Measurements from ENCODE around the gene ABCC11. TPM values are rescaled to one million over a fixed set of nuclear protein-coding genes. Genes with fewer than 3 reads are reported as not detected.
"Not testable (repeated sequence)": the region's sequence is repeated elsewhere in the genome, so short reads cannot be mapped to it uniquely, and the experiment has no call there.

ABCC11 gene
- total RNA-seq, 2 donors from 2014 or later = 0.70 TPM; not detected in 1

DNA sequence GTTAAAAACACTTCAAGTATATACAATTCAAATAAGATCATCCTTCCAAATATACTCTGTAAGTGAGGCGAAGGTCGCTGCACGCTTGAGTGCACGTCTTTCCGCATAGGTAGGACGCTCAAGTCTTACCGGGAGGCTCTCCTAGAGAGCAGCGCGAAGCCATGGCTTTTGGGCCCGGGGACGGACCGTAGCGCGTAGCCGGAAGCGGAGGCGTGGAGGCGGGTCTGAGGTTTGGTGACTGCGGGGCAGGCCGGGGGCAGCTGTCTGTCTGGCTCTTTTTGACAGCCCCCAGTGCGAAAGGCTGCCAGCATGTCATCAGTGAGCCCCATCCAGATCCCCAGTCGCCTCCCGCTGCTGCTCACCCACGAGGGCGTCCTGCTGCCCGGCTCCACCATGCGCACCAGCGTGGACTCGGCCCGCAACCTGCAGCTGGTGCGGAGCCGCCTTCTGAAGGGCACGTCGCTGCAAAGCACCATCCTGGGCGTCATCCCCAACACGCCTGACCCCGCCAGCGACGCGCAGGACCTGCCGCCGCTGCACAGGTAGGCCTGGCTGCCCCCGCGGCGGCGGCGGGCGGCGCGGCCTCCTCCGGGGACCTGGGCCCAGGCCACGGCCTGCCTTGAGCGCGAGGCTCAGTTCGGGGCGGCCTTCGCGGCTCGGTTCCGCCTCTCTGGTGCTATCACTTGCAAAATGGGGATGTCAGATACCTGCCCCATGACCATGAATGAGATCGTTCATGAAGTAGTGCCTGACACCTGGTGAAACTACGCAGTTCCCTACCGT, 3.1 kb downstream of the ABCC11 start, which contains the start of gene LONP2:
TSS of gene LONP2 (plus strand) at position 221 of the 783 bp plus-strand sequence. CDS start at position 310, 89 bp downstream.
- peaks cover 16% of the 10 kb centered on the region for H3K4me1 Mint-ChIP-seq
- peaks cover 4% of the 10 kb centered on the region for H3K9me3 ChIP-seq (ENCODE audit: control insufficient read depth, low read length)
- H3K4me3 Mint-ChIP-seq = peak within 1 kb of the TSS; percentile 82
- peak within 1 kb of the TSS; percentile 89 for H3K27ac Mint-ChIP-seq
- H3K27me3 Mint-ChIP-seq (ENCODE audit: insufficient read depth) = no peaks in the 10 kb centered on the region
- peak within 1 kb of the TSS; percentile 70 for H3K9ac ChIP-seq (ENCODE audit: extremely low read depth, low read length, poor library complexity, severe bottlenecking)
- no peak within 1 kb of the TSS for H3K27ac ChIP-seq (ENCODE audit: low read depth, low read length)
- 0 to 1% methylated on average over 13 to 63 of the region's 63 CpGs for WGBS, 2 experiments (ENCODE audit: insufficient coverage in 1 of 2, insufficient read length in 1 of 2)
- H3K27me3 ChIP-seq (ENCODE audit: control insufficient read depth, insufficient read depth, low read length, poor library complexity, severe bottlenecking) = no peaks in the 10 kb centered on the region
- no peaks in the 10 kb centered on the region for H3K36me3 ChIP-seq (ENCODE audit: control insufficient read depth, insufficient read depth, low read length)
- H3K4me3 ChIP-seq (ENCODE audit: low read length) = peak within 1 kb of the TSS; percentile 96
- peaks cover 16% of the 10 kb centered on the region for H3K9me3 Mint-ChIP-seq
- TF ChIP-seq, protein P1, sequence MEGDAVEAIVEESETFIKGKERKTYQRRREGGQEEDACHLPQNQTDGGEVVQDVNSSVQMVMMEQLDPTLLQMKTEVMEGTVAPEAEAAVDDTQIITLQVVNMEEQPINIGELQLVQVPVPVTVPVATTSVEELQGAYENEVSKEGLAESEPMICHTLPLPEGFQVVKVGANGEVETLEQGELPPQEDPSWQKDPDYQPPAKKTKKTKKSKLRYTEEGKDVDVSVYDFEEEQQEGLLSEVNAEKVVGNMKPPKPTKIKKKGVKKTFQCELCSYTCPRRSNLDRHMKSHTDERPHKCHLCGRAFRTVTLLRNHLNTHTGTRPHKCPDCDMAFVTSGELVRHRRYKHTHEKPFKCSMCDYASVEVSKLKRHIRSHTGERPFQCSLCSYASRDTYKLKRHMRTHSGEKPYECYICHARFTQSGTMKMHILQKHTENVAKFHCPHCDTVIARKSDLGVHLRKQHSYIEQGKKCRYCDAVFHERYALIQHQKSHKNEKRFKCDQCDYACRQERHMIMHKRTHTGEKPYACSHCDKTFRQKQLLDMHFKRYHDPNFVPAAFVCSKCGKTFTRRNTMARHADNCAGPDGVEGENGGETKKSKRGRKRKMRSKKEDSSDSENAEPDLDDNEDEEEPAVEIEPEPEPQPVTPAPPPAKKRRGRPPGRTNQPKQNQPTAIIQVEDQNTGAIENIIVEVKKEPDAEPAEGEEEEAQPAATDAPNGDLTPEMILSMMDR (conservative IDR thresholded peaks at IDR 0.05) = no peak
- peak; percentile 97 for DNase-seq
- H3K4me1 ChIP-seq (ENCODE audit: control insufficient read depth, insufficient read depth, low read length) = peaks cover 4% of the 10 kb centered on the region
- H3K36me3 Mint-ChIP-seq (ENCODE audit: low read depth) = no peaks in the 10 kb centered on the region

DNA sequence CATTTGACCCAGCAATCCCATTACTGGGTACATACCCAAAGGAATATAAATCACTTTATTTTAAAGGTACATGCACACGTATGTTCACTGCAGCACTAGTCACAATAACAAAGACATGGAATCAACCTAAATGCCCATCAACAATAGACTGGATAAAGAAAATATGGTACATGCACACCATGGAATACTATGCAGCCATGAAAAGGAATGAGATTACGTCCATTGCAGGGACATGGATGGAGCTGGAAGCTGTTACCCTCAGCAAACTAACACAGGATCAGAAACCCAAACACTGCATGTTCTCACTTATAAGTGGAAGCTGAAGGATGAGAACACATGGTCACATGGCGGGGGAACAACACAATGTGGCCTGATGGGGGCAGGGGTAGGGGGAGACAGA, 7.2 kb downstream of the ABCC11 start:
- not testable (repeated sequence) for H3K27ac Mint-ChIP-seq; H3K9ac ChIP-seq (ENCODE audit: extremely low read depth, low read length, poor library complexity, severe bottlenecking); H3K4me1 Mint-ChIP-seq; H3K36me3 ChIP-seq (ENCODE audit: control insufficient read depth, insufficient read depth, low read length); H3K27me3 ChIP-seq (ENCODE audit: control insufficient read depth, insufficient read depth, low read length, poor library complexity, severe bottlenecking); H3K4me3 ChIP-seq (ENCODE audit: low read length); H3K36me3 Mint-ChIP-seq (ENCODE audit: low read depth); DNase-seq; H3K4me3 Mint-ChIP-seq; H3K4me1 ChIP-seq (ENCODE audit: control insufficient read depth, insufficient read depth, low read length); H3K9me3 ChIP-seq (ENCODE audit: control insufficient read depth, low read length); H3K27ac ChIP-seq (ENCODE audit: low read depth, low read length); H3K27me3 Mint-ChIP-seq (ENCODE audit: insufficient read depth)
- 92 to 94% methylated on average over 2 to 3 of the region's 3 CpGs for WGBS, 2 experiments (ENCODE audit: insufficient coverage in 1 of 2, insufficient read length in 1 of 2)
- H3K9me3 Mint-ChIP-seq = peaks cover 16% of the 10 kb centered on the region

DNA sequence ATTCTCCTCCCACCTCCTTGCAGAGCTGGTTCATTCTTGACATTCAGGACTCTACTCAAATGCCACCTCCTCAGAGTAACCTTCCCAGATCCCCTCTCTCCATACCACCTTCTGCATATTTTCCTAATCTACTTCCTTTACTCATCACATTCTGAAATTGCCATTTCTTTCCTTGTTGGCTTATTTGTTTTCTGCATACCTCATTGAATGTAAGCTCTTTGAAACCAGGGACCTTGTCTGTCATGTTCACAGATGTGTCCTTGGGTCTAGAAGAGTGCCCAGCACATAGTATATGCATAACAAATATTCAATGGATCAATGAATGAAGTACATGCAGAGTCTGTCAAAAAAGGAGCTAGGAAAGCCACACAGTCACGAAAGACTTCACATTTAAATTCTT, 11.1 kb downstream of the ABCC11 start:
- no peaks in the 10 kb centered on the region for H3K36me3 Mint-ChIP-seq (ENCODE audit: low read depth)

More for the DNA sequence above, 11.1 kb downstream of the ABCC11 start:
- H3K27me3 ChIP-seq (ENCODE audit: control insufficient read depth, insufficient read depth, low read length, poor library complexity, severe bottlenecking) = no peaks in the 10 kb centered on the region
- H3K4me3 ChIP-seq (ENCODE audit: low read length) = no peak overlapping the region
- H3K27ac ChIP-seq (ENCODE audit: low read depth, low read length) = no peak overlapping the region
- no peaks in the 10 kb centered on the region for H3K4me1 Mint-ChIP-seq
- H3K9ac ChIP-seq (ENCODE audit: extremely low read depth, low read length, poor library complexity, severe bottlenecking) = no peak overlapping the region
- WGBS, 2 experiments (ENCODE audit: insufficient coverage in 1 of 2, insufficient read length in 1 of 2) = 80 to 100% methylated on average over 1 of the region's 1 CpG
- H3K27ac Mint-ChIP-seq = no peak overlapping the region
- H3K27me3 Mint-ChIP-seq (ENCODE audit: insufficient read depth) = no peaks in the 10 kb centered on the region
- TF ChIP-seq, protein P1 (conservative IDR thresholded peaks at IDR 0.05) = no peak
- no peak overlapping the region for H3K4me3 Mint-ChIP-seq
- DNase-seq = no peak
- H3K9me3 ChIP-seq (ENCODE audit: control insufficient read depth, low read length) = peaks cover 4% of the 10 kb centered on the region
- peaks cover 15% of the 10 kb centered on the region for H3K9me3 Mint-ChIP-seq
- no peaks in the 10 kb centered on the region for H3K36me3 ChIP-seq (ENCODE audit: control insufficient read depth, insufficient read depth, low read length)
- H3K4me1 ChIP-seq (ENCODE audit: control insufficient read depth, insufficient read depth, low read length) = no peaks in the 10 kb centered on the region

Measured in endodermal cell (in vitro differentiated cells).